Spinal cord (tissue), 10 donors: ENCODE data around the gene RPS6KB2. TPM values are rescaled to one million over a fixed set of nuclear protein-coding genes. Genes with fewer than 3 reads are reported as not detected.

Experiments
- DNase-seq, 6 donors: peaks; one replicate each; pipeline versions ENCODE4 v3.0.0 to v3.0.0-alpha.2; 2013 to 2015; ENCODE audit warnings: low spot score in 6 of 6, low read depth in 4 of 6
- H3K27ac ChIP-seq: one replicate; pipeline ENCODE4 v1.5.1; 2013; ENCODE audit warnings: low read depth, low read length, control low read depth
- H3K27me3 ChIP-seq: one replicate; pipeline ENCODE4 v1.6.1; 2013; ENCODE audit warnings: low read length; ENCODE audit not compliant: control insufficient read depth, insufficient read depth
- H3K36me3 ChIP-seq: one replicate; pipeline ENCODE4 v1.6.1; 2013; ENCODE audit warnings: low read length; ENCODE audit not compliant: control insufficient read depth, insufficient read depth
- H3K4me1 ChIP-seq: one replicate; pipeline ENCODE4 v1.6.1; 2013; ENCODE audit warnings: low read length; ENCODE audit not compliant: control insufficient read depth, insufficient read depth
- H3K4me3 ChIP-seq: one replicate; pipeline ENCODE4 v1.5.1; 2013; ENCODE audit warnings: low read depth, low read length, control low read depth
- H3K9me3 ChIP-seq: one replicate; pipeline ENCODE4 v1.6.1; 2013; ENCODE audit warnings: low read length; ENCODE audit not compliant: control insufficient read depth, insufficient read depth
- WGBS: methylation state at CpG from one replicate; pipeline ENCODE4 v1.1.5; 2013; ENCODE audit warnings: missing lambda C conversion rate; ENCODE audit not compliant: insufficient coverage; 5-methylcytosine and 5-hydroxymethylcytosine counted together
- long read RNA-seq, 4 donors: transcript quantifications; one replicate each; lab custom pipeline, GENCODE V29; 2026
- polyA plus RNA-seq, 2 donors: library from polyadenylated mRNA; unstranded; fragments of 120-200 nt; gene quantifications; one replicate each; pipeline ENCODE4 v1.2.1, GENCODE V29; 2013; ENCODE audit not compliant: insufficient read length in 2 of 2
- total RNA-seq, 2 donors: library from RNA; depleted of rRNA in 1 of 2; stranded (reverse); fragments of 120-200 nt in 1 of 2; fragments of >200 nt in 1 of 2; gene quantifications; one replicate each; pipeline versions ENCODE4 v1.2.3 to v1.2.4, GENCODE V29; 2013 to 2014
- donor health status: healthy.

RPS6KB2 gene
- total RNA-seq (10 to 100 TPM; 14.2 to 35.4 TPM), polyA plus RNA-seq (10 to 100 TPM; 38.3 to 46.7 TPM)
- long read RNA-seq, donor 1, partial matches to known transcripts: 0 of 1 reads
- long read RNA-seq, donor 1, other reads (novel, unspliced or antisense): 0 of 1 reads
- long read RNA-seq, donor 2: 0 reads
- long read RNA-seq, donor 3, partial matches to known transcripts: 0 of 1 reads
- long read RNA-seq, donor 3, other reads (novel, unspliced or antisense): 0 of 1 reads
- long read RNA-seq, donor 4, partial matches to known transcripts: 0 of 5 reads
- long read RNA-seq, donor 4, other reads (novel, unspliced or antisense): 0 of 5 reads

- H3K4me3 ChIP-seq: peak within 1 kb of the TSS; percentile 80
- peak; percentile 97 to 99 (median 98) for DNase-seq
- no peaks in the 10 kb centered on the region for H3K9me3 ChIP-seq
- H3K27ac ChIP-seq: peak within 1 kb of the TSS; percentile 91
- H3K36me3 ChIP-seq: peaks cover 56% of the 10 kb centered on the region
- H3K27me3 ChIP-seq: no peaks in the 10 kb centered on the region
- peaks cover 22% of the 10 kb centered on the region for H3K4me1 ChIP-seq
- WGBS: under 1% methylated on average over 67 of the region's 68 CpGs
These were observed at the start of gene RPS6KB2 for GRCh38 chr11:67428052-67429001. TSS of gene RPS6KB2 (plus strand) at chr11:67428494. CDS start at chr11:67428546, 52 bp downstream.

- Histone ChIP-seq H3K27me3 (peaks cover 32% of the 10 kb centered on the region), H3K27ac (no peak overlapping the region), H3K9me3 (no peaks in the 10 kb centered on the region), H3K4me1 (peaks cover 33% of the 10 kb centered on the region), H3K36me3 (peaks cover 14% of the 10 kb centered on the region), H3K4me3 (no peak overlapping the region)
- DNase-seq: no peak
- WGBS: 91% methylated on average over 4 of the region's 4 CpGs
These were observed 49.8 kb upstream of the RPS6KB2 start for GRCh38 chr11:67378544-67378943.

DNA sequence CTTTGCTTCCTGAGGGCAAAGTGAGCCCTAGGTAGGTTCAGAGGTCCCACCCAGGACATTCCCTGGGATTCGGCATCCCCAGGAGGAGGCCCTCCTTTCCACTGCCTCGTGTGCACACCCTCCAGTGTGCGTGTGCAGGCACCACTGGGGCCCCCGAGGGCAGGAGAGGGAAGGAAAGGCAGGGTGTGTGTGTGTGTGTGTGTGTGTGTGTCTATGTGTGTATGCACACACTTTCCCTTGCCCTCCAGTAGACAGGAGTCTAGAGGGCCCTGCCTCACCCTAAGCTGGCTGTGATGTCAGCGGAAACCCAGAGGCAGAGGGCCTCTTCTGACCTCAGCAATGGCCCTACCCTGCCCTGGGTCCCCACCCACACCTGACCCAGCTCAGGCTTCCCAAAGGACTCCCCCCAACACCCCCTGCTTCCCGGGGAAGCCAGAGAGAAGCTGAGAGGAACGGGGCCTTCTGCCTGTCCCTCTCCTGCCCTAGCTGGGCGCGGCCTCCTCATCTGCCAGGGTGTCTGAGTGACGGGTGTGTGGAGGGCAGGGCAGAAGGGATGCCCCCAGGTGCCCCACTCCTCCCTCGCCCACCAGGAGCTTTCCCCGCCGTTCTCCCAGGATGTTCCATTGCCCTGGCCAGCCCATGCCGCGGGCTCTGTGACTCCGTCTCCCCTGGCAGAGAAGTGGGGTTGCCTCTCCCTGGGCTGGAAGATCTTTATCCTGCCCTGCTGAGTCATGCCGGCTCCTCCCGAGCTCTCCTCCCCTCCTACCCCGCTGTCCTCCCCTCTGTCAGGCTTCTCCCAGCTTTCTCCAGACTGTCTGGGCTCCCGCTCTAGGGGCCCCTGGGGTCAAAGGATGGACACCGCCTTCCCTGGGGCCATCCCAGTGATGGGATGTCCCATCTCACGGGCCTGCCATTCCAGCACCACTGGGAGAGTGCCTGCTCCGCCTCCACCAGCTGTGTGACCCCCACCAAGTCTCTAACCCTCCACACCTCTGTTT lies 48.9 kb upstream of the RPS6KB2 start:
- Histone ChIP-seq H3K27me3 (peaks cover 24% of the 10 kb centered on the region), H3K9me3 (no peaks in the 10 kb centered on the region), H3K4me3 (no peak overlapping the region), H3K27ac (no peak overlapping the region), H3K36me3 (peaks cover 14% of the 10 kb centered on the region), H3K4me1 (peaks cover 25% of the 10 kb centered on the region)
- WGBS: 74% methylated on average over 18 of the region's 23 CpGs
- DNase-seq: no peak

DNA sequence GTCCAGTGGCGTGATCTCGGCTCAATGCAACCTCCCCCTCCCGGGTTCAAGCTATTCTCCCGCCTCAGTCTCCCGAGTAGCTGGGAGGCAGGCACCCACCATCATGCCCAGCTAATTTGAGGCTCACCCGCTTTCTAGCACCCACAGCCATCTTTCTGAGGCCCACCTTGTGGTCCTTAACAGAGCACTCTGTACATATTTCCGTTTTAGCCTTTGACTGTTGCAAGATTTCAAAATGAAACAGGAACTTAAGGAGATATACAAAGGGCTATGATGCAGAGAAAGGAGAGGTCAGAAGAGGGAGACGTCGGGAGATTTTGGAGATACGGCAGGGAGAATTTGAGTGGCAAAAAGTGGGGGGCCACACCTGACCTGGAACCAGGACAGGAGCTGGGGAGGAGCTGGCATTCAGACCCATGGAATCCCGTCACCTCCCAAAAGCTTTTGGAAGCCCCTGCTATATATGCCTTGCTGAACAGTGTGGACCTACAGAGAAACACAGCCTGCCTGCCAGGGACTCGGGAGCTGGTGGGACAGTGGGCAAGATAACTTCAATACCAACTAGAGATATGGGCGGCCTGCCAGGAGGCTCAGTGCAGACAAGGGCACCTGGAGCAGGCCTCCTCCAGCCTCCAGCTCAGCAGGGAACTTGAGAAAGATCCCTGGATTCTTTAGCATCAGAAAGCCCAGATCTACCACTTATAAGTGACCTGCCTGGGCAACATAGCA lies 46.9 kb upstream of the RPS6KB2 start:
- Histone ChIP-seq H3K4me1 (peaks cover 18% of the 10 kb centered on the region), H3K36me3 (peaks cover 14% of the 10 kb centered on the region), H3K27me3 (peaks cover 7% of the 10 kb centered on the region), H3K9me3 (no peaks in the 10 kb centered on the region), H3K27ac (no peak overlapping the region), H3K4me3 (no peak overlapping the region)
- DNase-seq: no peak
- WGBS: 76% methylated on average over 13 of the region's 13 CpGs

DNA sequence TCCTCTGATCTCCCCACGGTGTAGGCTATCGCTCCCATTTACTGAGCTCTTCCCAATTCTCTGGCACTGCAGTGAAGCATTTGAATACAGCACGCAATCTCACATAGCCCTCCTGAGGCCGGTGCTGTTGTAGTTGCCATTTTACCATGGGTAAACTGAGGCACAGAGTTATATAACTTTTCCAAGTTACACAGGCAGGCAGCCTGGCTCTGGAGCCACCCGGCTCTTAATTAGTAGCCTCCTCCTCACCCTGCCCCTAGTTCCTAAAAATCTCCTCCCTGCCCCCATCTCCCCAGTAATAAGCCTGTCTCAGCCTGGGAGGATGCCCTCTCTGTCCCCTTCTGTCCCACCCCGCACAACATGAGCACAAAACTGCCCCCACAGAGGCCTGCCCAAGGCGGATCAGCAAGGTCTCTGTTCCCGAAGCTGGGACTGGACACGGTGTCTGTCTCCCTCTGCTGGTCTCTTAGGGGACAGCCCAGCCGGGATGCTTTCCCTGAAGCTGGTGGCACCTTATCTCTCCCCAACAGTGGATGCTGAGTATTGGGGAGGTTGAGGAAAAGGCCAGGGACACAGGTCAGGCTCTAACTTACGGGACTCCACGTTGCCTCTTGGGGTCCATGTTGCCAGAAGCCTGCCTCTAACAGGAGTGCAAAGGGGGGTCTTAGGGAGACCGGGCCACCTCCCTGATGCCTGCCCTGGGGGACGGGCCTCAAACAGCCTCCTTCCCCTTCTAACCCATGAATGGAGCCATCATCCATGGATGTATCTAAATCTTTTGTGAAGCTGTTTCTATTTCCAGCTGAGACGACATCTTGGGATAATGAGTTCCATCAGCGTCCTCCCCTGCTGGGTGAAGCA lies 45.8 kb upstream of the RPS6KB2 start:
- peaks cover 1% of the 10 kb centered on the region for H3K27me3 ChIP-seq
- H3K4me3 ChIP-seq: no peak overlapping the region
- H3K36me3 ChIP-seq: peaks cover 13% of the 10 kb centered on the region
- H3K4me1 ChIP-seq: peaks cover 17% of the 10 kb centered on the region
- DNase-seq: peak in 4 of 6 donors; percentile 50 to 90 (median 73)
- WGBS: 31% methylated on average over 12 of the region's 16 CpGs
- no peak overlapping the region for H3K27ac ChIP-seq
- H3K9me3 ChIP-seq: no peaks in the 10 kb centered on the region

- Histone ChIP-seq H3K27me3 (no peaks in the 10 kb centered on the region), H3K27ac (peak overlapping the region; percentile 37), H3K9me3 (no peaks in the 10 kb centered on the region), H3K36me3 (peaks cover 4% of the 10 kb centered on the region), H3K4me3 (no peak overlapping the region), H3K4me1 (peaks cover 17% of the 10 kb centered on the region)
- 12% methylated on average over 3 of the region's 3 CpGs for WGBS
- DNase-seq: peak; percentile 35 to 93 (median 60)
These were observed 43.4 kb upstream of the RPS6KB2 start for GRCh38 chr11:67384851-67385366.

DNA sequence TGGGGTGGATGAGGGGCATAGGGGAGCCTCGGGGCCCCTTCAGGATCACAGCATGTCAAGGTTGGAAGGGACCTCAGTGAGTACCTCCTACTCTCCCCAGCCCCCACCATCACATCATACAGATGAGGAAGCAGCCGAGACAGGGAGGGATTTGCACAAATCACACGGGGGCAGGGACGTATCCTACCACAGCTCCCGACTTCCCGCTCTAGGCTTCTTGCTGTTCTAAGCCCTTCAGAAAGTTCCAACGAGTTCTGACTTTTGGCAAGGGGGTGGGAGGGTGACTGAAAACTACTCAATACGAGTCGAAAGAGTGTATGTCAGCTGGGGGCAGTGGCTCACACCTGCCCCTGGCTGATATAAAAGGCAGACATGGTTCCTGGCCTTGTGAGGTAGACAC lies 41.2 kb upstream of the RPS6KB2 start:
- H3K27ac ChIP-seq: no peak overlapping the region
- no peak for DNase-seq
- H3K9me3 ChIP-seq: no peaks in the 10 kb centered on the region
- H3K4me1 ChIP-seq: peaks cover 29% of the 10 kb centered on the region
- H3K4me3 ChIP-seq: no peak overlapping the region
- 39% methylated on average over 8 of the region's 9 CpGs for WGBS
- no peaks in the 10 kb centered on the region for H3K27me3 ChIP-seq
- peaks cover 4% of the 10 kb centered on the region for H3K36me3 ChIP-seq

DNA sequence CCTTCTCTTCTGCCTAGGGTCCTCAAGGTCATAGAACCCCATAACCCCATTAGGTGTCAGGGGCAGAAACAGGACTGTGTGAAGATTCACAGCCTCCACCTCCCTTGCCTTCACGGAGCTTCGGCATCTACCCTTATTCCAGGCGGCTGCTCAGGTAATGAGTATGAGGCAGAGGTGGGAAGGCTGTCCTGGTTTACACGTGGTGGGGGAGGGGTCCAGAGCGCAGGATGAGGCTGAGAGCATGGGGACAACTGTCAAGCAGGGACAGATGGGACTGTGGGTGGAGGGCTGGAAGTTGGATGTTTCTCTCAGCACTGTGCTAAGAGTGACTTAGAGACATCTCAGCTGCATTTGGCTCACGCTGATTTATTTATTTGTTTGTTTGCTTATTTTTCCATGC lies 40.8 kb upstream of the RPS6KB2 start:
- Histone ChIP-seq H3K27ac (no peak overlapping the region), H3K27me3 (no peaks in the 10 kb centered on the region), H3K4me3 (no peak overlapping the region), H3K9me3 (no peaks in the 10 kb centered on the region), H3K36me3 (peaks cover 6% of the 10 kb centered on the region), H3K4me1 (peaks cover 30% of the 10 kb centered on the region)
- no peak for DNase-seq
- 51% methylated on average over 5 of the region's 6 CpGs for WGBS
